Gastroesophageal sphincter (tissue), 4 donors: ENCODE results near the gene GATAD2A. TPM values are rescaled to one million over a fixed set of nuclear protein-coding genes. Genes with fewer than 3 reads are reported as not detected.

Experiments used
- ATAC-seq: fragments of 150-250 bp; one replicate; pipeline ENCODE4 v1.9.1; 2016; ENCODE audit warnings: mild to moderate bottlenecking, moderate library complexity
- H3K27ac ChIP-seq, 4 donors: fragments of 200-600 bp; sonication (generic) in 3 of 4; 1 replicate in 3 of 4; 2 replicates in 1 of 4; pipeline ENCODE4 v1.5.1; 2016 to 2019
- H3K27me3 ChIP-seq: fragments of 200-600 bp; sonication (generic); one replicate; pipeline ENCODE4 v1.5.1; 2019
- H3K36me3 ChIP-seq, 2 donors: fragments of 200-600 bp; sonication (generic); one replicate each; pipeline ENCODE4 v1.5.1; 2019; ENCODE audit warnings: control low read depth in 1 of 2
- H3K4me1 ChIP-seq, 3 donors: fragments of 200-600 bp; sonication (generic); 1 replicate in 2 of 3; 2 replicates in 1 of 3; pipeline ENCODE4 v1.5.1; 2016 to 2019; ENCODE audit warnings: control low read depth in 2 of 3
- H3K4me3 ChIP-seq, 2 donors: fragments of 200-600 bp; sonication (generic); one replicate each; pipeline ENCODE4 v1.5.1; 2019; ENCODE audit warnings: mild to moderate bottlenecking in 1 of 2, moderate library complexity in 1 of 2
- H3K9me3 ChIP-seq, 3 donors: fragments of 200-600 bp; sonication (generic); one replicate each; pipeline ENCODE4 v1.5.1; 2017 to 2019; ENCODE audit warnings: control low read depth in 2 of 3
- CTCF ChIP-seq, 4 experiments: fragments of 200-600 bp in 2 of 4; fragments of 450-650 bp in 2 of 4; sonication (generic) in 1 of 4; IDR thresholded peaks; one replicate each; pipeline ENCODE4 v1.5.1; 2017 to 2019; ENCODE audit warnings: antibody characterized with exemption in 4 of 4, mild to moderate bottlenecking in 2 of 4, moderate library complexity in 2 of 4
- EP300 ChIP-seq: sonication (generic); formaldehyde crosslinking; IDR thresholded peaks from one replicate; pipeline ENCODE4 v1.6.1; 2017; ENCODE audit warnings: antibody characterized with exemption, mild to moderate bottlenecking
- POLR2A ChIP-seq, 2 donors: fragments of 450-650 bp; IDR thresholded peaks; one replicate each; pipeline ENCODE4 v1.6.1; 2017; ENCODE audit warnings: antibody characterized with exemption in 2 of 2, mild to moderate bottlenecking in 2 of 2, moderate library complexity in 1 of 2
- POLR2AphosphoS5 ChIP-seq: sonication (generic); formaldehyde crosslinking; IDR thresholded peaks from one replicate; pipeline ENCODE4 v1.6.1; 2017; ENCODE audit warnings: antibody characterized with exemption
- WGBS, 2 donors: methylation state at CpG; one replicate each; pipeline ENCODE4 v1.1.5; 2018; ENCODE audit warnings: low coverage in 1 of 2; 5-methylcytosine and 5-hydroxymethylcytosine counted together
- total RNA-seq, 4 donors: library from RNA; depleted of rRNA; stranded (reverse); fragments of >200 nt; gene quantifications; one replicate each; pipeline ENCODE4 v1.1.0, GENCODE V29; 2016

Gene GATAD2A
- total RNA-seq, 4 donors from 2014 or later: 30.9 to 69.0 (median 36.6) TPM

GRCh38 chr19:19475849-19476828, 70.7 kb downstream of the GATAD2A start:
- Histone ChIP-seq H3K9me3 (no peaks in the 10 kb centered on the region), H3K27ac (no peak overlapping the region), H3K36me3 (peaks cover 0 to 29% of the 10 kb centered on the region in 2 donors), H3K27me3 (no peaks in the 10 kb centered on the region), H3K4me1 (peaks cover 0 to 29% (median 3%) of the 10 kb centered on the region in 3 donors), H3K4me3 (no peak overlapping the region)
- WGBS, 2 donors: 68 to 71% methylated on average over 9 to 13 of the region's 19 CpGs
- peak in 1 of 4 experiments; percentile 30 for TF ChIP-seq CTCF (IDR thresholded peaks at IDR 0.05)
- TF ChIP-seq EP300: no peak
- ATAC-seq: peak; percentile 36

GRCh38 chr19:19477705-19478383, 72.4 kb downstream of the GATAD2A start:
- H3K36me3 ChIP-seq: peaks cover 0 to 26% of the 10 kb centered on the region in 2 donors
- TF ChIP-seq POLR2AphosphoS5: no peak
- no peak for TF ChIP-seq EP300
- TF ChIP-seq CTCF (IDR thresholded peaks at IDR 0.05): no peak
- TF ChIP-seq POLR2A (IDR thresholded peaks at IDR 0.05): no peak
- 71 to 86% methylated on average over 2 to 4 of the region's 10 CpGs for WGBS, 2 donors
- no peak for ATAC-seq
- no peak overlapping the region for H3K4me3 ChIP-seq
- H3K27ac ChIP-seq: no peak overlapping the region
- no peaks in the 10 kb centered on the region for H3K27me3 ChIP-seq
- H3K9me3 ChIP-seq: no peaks in the 10 kb centered on the region
- peaks cover 0 to 29% (median 3%) of the 10 kb centered on the region in 3 donors for H3K4me1 ChIP-seq

GRCh38 chr19:19480688-19481087, 75.2 kb downstream of the GATAD2A start:
- Histone ChIP-seq H3K27ac (no peak overlapping the region), H3K4me3 (no peak overlapping the region), H3K36me3 (peaks cover 0 to 16% of the 10 kb centered on the region in 2 donors), H3K9me3 (no peaks in the 10 kb centered on the region), H3K4me1 (peaks cover 0 to 22% (median 3%) of the 10 kb centered on the region in 3 donors), H3K27me3 (no peaks in the 10 kb centered on the region)
- TF ChIP-seq CTCF (IDR thresholded peaks at IDR 0.05) (no peak), EP300 (no peak), POLR2A (IDR thresholded peaks at IDR 0.05) (no peak), POLR2AphosphoS5 (no peak)
- WGBS, 2 donors: 100% methylated on average over 1 of the region's 5 CpGs; no CpG with 5 or more reads in 1 of the 2 donors
- no peak for ATAC-seq

- TF ChIP-seq POLR2A (IDR thresholded peaks at IDR 0.05): no peak
- Histone ChIP-seq H3K4me3 (no peak overlapping the region), H3K36me3 (peaks cover 0 to 16% of the 10 kb centered on the region in 2 donors), H3K9me3 (no peaks in the 10 kb centered on the region), H3K27ac (no peak overlapping the region), H3K4me1 (peaks cover 0 to 28% (median under 1%) of the 10 kb centered on the region in 3 donors), H3K27me3 (no peaks in the 10 kb centered on the region)
- ATAC-seq: no peak
- 35% methylated on average over 6 of the region's 19 CpGs; no CpG with 5 or more reads in 1 of the 2 donors for WGBS, 2 donors
These were observed 77.5 kb downstream of the GATAD2A start for GRCh38 chr19:19482809-19483596.
